Stomach smooth muscle (tissue), 2 donors: Measurements from ENCODE around the gene ZBTB7C.

Source experiments
- H3K27ac ChIP-seq: one replicate; pipeline ENCODE4 v1.7.0; 2013; ENCODE audit warnings: mild to moderate bottlenecking, low read length, inconsistent platforms
- H3K27me3 ChIP-seq, 2 donors: one replicate each; pipeline ENCODE4 v1.7.0; 2013; ENCODE audit warnings: low read length in 2 of 2; ENCODE audit not compliant: insufficient read depth in 2 of 2, control insufficient read depth in 1 of 2
- H3K36me3 ChIP-seq, 2 donors: one replicate each; pipeline ENCODE4 v1.7.0; 2013; ENCODE audit warnings: low read length in 2 of 2; ENCODE audit not compliant: control insufficient read depth in 2 of 2, insufficient read depth in 2 of 2
- H3K4me1 ChIP-seq: one replicate; pipeline ENCODE4 v1.7.0; 2013; ENCODE audit warnings: low read length; ENCODE audit not compliant: control insufficient read depth, insufficient read depth
- H3K4me3 ChIP-seq, 2 donors: one replicate each; pipeline ENCODE4 v1.7.0; 2013; ENCODE audit warnings: low read length in 2 of 2
- H3K9ac ChIP-seq, 2 donors: one replicate each; pipeline ENCODE4 v1.7.0; 2013; ENCODE audit warnings: low read length in 2 of 2, mild to moderate bottlenecking in 1 of 2
- H3K9me3 ChIP-seq, 2 donors: one replicate each; pipeline ENCODE4 v1.7.0; 2013; ENCODE audit warnings: low read length in 2 of 2; ENCODE audit not compliant: control insufficient read depth in 2 of 2
- donor health status: healthy.
- donor health status: Pancreatic carcinoma.

ZBTB7C gene

DNA sequence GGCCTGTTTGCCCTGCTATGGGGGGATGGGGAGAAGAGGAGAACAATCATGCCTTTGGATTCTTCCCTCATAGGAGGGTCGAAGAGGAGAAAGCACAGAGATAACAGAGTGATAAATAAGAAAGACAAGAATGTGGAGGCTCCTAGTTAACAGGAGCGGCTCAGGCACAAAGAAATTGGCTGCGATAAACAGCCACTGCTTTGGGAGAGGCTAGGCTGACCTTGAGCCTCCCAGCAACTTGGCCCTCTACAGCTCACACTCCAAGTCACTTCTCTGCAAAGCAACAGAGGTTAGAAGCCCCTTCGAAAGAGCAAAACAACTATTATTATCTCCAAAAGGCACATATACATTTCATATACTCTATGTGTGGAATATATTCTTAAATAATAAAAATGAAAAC, 69.5 kb downstream of the ZBTB7C start:
- no peak overlapping the region for H3K4me3 ChIP-seq
- H3K27me3 ChIP-seq, result no peaks in the 10 kb centered on the region
- no peaks in the 10 kb centered on the region for H3K36me3 ChIP-seq
- no peak overlapping the region for H3K9ac ChIP-seq
- peaks cover 24% of the 10 kb centered on the region for H3K4me1 ChIP-seq
- no peak overlapping the region for H3K27ac ChIP-seq
- no peaks in the 10 kb centered on the region for H3K9me3 ChIP-seq

DNA sequence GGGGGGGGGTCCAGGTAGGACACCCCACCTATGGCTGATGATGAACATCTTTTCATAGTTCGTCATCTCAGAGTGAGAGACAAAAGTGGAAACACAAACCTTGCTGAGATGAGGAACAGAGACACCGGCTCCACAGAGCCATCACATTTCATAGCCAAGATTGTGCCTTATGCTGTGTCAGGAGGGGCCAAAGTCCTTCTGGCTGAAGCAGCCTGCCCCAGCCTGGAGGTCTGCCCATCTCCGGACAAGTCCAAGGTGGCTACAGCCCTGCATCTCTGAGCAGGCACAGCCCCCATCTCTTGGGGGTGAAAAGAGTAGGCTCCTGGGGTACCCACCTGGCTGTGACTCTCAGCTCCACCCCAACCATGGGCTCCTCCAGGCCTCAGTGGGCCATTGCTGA, 70.3 kb downstream of the ZBTB7C start:
- H3K36me3 ChIP-seq, result no peaks in the 10 kb centered on the region
- H3K9ac ChIP-seq, result no peak overlapping the region
- no peak overlapping the region for H3K27ac ChIP-seq
- no peaks in the 10 kb centered on the region for H3K9me3 ChIP-seq
- no peak overlapping the region for H3K4me3 ChIP-seq
- H3K27me3 ChIP-seq, result no peaks in the 10 kb centered on the region
- peaks cover 24% of the 10 kb centered on the region for H3K4me1 ChIP-seq

DNA sequence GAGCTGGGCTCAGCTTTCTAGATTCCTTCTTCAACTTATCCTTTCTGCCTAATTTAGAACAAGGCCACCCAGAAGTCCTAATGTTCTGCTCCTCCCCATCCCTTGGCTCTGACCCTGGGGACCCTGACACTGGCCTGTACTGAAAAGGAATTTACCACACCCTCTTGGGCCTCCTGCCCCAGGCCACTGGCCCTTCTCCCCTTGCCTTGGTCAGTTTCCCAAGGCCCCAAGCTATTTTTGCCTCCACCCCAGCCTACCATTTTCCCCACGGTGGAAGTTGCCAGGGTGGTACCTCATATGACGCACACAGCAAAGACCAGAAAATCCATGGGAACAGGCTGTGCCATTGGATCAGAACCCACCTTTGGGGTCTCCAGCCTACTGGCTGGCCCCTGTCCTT, 72.1 kb downstream of the ZBTB7C start:
- Histone ChIP-seq H3K4me1 (peaks cover 9% of the 10 kb centered on the region), H3K36me3 (no peaks in the 10 kb centered on the region), H3K27me3 (no peaks in the 10 kb centered on the region), H3K9me3 (no peaks in the 10 kb centered on the region), H3K27ac (no peak overlapping the region), H3K9ac (no peak overlapping the region), H3K4me3 (no peak overlapping the region)

DNA sequence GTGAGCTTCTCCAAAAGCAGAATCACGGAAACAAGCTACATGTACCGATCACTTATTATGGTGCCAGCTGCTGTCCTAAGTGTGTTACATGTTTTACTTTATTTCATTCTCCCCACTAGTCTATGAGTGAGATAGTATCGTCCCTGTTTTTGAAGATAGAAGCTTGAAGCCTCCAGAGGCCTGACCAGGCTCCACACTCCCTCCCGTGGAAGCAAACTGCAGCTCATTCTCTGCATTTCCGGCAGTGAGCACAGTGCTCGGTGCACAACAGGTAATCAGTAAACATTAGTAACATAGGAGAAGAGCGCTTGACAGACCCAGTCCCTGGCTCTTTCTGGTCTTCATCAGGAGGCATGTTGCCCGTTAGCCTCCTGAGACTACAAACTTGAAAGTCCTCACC, 72.9 kb downstream of the ZBTB7C start:
- Histone ChIP-seq H3K4me1 (peaks cover 5% of the 10 kb centered on the region), H3K27ac (no peak overlapping the region), H3K36me3 (no peaks in the 10 kb centered on the region), H3K9me3 (no peaks in the 10 kb centered on the region), H3K9ac (no peak overlapping the region), H3K4me3 (no peak overlapping the region), H3K27me3 (no peaks in the 10 kb centered on the region)

DNA sequence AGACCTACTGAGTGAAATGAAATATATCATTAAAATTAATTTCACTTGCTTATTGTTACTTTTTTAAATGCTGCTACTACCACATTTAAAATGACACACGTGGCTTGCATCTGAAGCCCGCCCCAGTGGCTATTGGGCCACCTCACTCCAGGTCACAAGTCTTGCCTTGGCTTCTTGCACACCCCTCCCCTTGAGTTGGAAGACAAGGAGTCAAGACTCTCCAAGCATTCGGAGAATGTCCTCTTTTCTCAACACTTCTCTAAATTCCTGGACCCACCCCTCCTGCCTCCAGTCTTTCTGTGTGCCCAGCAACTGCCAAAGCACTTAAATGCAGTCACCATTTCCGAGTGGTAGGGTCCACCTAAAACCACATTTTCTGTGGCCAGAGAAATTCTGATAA, 73.4 kb downstream of the ZBTB7C start:
- Histone ChIP-seq H3K9ac (no peak overlapping the region), H3K4me3 (no peak overlapping the region), H3K9me3 (no peaks in the 10 kb centered on the region), H3K27ac (no peak overlapping the region), H3K4me1 (peaks cover 5% of the 10 kb centered on the region), H3K36me3 (no peaks in the 10 kb centered on the region), H3K27me3 (no peaks in the 10 kb centered on the region)

DNA sequence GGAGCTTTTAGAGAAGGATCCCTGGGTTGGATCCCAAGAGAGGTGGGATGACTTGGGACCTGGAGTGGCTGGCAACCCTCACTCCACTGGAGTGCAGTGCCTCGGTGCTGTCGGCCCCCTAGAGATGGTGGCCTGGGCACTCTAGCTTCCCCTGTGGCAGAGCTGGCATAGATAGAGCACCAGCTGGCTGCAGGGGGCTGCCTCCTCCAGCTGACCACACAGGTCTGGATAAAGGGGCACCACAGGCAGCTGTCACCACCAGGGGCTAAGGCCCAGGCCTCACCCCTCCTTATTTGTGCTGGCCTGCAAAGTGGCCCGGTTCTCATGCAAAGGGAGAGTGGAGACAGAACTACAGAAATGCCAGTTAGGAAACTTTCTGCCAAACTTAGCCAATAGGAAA, 74.3 kb downstream of the ZBTB7C start:
- Histone ChIP-seq H3K9ac (no peak overlapping the region), H3K27me3 (no peaks in the 10 kb centered on the region), H3K9me3 (no peaks in the 10 kb centered on the region), H3K4me3 (no peak overlapping the region), H3K4me1 (no peaks in the 10 kb centered on the region), H3K36me3 (no peaks in the 10 kb centered on the region), H3K27ac (no peak overlapping the region)

DNA sequence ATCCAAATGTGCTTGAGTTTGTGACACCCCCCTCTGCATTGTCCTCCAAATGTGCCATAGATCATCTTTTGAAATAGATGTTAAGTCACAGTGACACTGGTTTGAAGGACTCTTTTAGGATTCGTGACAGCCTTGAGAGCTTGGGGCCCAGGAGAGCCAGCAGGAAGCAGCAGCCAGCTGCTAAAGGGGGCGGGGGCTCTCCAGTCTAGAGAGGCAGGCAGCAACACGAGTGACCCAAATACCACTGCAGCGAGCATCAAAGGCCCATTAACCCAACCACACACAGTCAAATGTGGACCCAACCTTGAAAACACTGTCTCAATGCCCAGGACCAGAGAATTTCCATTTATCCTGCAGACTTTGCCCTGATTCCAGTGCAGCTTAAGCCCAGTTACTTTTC, 75.6 kb downstream of the ZBTB7C start:
- no peaks in the 10 kb centered on the region for H3K36me3 ChIP-seq
- no peaks in the 10 kb centered on the region for H3K4me1 ChIP-seq
- H3K9me3 ChIP-seq, result no peaks in the 10 kb centered on the region
- no peak overlapping the region for H3K9ac ChIP-seq
- H3K27me3 ChIP-seq, result no peaks in the 10 kb centered on the region
- no peak overlapping the region for H3K4me3 ChIP-seq
- H3K27ac ChIP-seq, result no peak overlapping the region

DNA sequence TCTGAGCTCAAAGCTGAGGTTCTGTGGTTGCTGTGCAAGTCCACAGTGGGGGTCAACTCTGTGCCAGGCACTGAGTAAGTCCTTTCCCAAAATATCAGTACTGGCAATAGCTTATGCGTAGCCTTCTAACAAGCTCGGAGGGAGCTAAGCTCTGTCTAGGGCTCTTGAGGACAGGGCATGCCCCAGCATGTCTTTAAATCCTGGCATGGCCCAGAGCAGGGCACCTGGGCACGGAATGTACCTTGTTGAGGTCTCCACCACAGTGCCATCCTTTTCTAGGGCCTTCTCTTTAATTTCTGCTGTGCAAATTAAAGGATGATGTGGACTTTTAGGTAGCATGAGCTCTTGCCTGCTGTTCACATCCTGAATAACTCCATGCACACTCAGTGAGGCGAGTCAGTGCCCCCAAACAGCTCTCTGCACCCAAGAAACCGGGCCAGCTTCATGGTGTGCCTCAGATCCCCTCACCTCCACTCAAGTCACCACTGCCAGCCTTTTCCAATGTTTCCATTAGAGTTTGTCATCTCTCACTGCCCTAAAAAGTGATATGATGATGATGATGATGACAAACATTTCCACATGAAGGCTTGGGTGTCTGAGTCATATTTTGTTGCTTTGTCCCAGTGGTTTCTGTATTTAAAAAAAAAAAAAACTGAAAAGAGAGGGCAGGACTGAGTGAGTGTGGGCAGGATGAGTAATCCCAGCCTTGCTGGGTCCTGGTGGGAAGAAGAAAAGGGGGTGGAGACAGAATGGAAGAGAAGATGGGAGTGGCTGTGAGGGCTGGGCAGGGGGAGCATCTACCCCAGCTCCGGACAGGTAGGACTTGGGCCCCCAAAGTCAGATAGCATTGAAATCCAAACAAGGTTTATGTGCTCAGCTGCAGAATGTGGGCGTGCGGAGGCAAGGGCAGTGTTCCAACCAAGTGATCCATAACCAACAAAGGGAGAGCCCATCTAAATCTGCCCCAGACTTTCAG, 78.9 kb downstream of the ZBTB7C start:
- H3K9me3 ChIP-seq, result no peaks in the 10 kb centered on the region
- no peak overlapping the region for H3K27ac ChIP-seq
- H3K9ac ChIP-seq, result no peak overlapping the region
- H3K4me3 ChIP-seq, result no peak overlapping the region
- H3K27me3 ChIP-seq, result no peaks in the 10 kb centered on the region
- no peaks in the 10 kb centered on the region for H3K36me3 ChIP-seq
- no peaks in the 10 kb centered on the region for H3K4me1 ChIP-seq

DNA sequence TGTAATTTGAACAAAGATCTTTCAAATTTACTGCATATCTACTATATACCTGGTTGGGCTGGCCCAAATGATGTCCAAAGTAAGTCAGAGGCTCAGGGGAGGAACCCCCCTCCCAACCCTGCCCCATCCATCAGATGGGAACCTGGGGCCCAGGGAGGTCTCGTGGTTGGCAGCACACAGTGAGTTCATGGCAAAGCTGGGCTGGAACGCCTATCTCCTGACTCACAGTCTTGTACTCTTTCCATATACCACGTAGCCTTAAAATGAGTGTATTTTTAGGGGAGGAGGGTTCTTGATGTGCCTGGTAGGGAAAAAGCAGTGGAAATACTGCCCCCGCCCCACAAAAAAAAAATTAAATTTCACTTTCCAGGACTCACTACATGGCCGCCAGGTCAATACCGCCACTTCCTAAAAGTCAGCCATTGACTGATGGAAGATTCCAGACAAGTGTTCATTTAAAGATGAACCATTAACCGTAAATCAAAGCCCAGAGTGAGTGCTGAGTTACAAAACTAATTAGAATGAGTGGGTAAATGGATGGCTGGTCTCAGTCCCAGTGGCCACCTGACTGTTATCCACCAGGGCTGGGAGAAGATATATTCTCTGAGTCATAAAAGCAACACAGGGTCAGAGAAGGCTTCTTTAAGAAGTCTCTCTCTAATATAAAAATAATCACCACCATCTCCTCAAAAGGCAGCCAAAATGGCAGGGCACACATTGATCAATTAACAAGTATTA, 80.5 kb downstream of the ZBTB7C start:
- H3K27me3 ChIP-seq, result no peaks in the 10 kb centered on the region
- H3K4me3 ChIP-seq, result no peak overlapping the region
- H3K36me3 ChIP-seq, result no peaks in the 10 kb centered on the region
- no peak overlapping the region for H3K9ac ChIP-seq
- H3K27ac ChIP-seq, result no peak overlapping the region
- no peaks in the 10 kb centered on the region for H3K9me3 ChIP-seq
- no peaks in the 10 kb centered on the region for H3K4me1 ChIP-seq

DNA sequence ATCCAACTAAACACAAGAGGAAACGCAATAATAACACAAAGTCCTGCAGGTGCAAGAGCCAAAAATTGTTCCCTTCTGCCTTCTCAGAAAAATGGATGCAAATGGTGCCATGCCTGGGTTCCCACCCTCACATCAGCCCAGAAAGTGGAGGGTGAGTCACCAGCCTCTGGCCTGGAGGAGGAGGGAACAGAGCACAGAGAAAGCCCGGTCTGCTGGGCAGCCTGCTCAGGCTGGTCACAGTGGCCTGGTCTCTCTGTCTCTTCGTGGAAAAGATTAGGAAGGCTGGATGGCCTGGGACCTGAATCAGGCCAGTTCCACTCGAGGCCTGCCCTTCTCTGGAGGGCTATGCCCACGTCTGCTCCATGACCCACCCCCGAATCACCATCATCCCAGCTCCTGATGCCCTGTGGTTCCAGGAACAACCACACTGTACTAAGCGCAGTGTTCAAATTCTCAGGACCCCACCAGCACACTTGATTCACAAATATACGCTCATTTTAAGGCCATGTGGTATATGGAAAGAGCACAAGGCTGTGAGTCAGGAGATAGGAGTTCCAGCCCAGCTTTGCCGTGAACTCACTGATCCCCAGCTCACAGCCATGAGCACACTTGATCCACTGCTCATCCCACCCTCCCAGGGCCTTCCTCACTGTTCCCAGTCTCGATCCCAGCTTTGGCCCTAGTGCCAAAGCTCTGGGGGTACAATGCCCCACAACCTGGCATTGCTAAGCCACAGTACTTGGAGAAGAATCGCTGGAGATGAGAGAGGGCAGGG, 82.1 kb downstream of the ZBTB7C start:
- no peaks in the 10 kb centered on the region for H3K4me1 ChIP-seq
- H3K36me3 ChIP-seq, result no peaks in the 10 kb centered on the region
- no peak overlapping the region for H3K4me3 ChIP-seq
- no peaks in the 10 kb centered on the region for H3K27me3 ChIP-seq
- no peak overlapping the region for H3K9ac ChIP-seq
- H3K9me3 ChIP-seq, result no peaks in the 10 kb centered on the region
- H3K27ac ChIP-seq, result no peak overlapping the region
